HG03439 (cell line): ENCODE measurements around the gene SLC35B3.
"Not testable (repeated sequence)": the region's sequence is repeated elsewhere in the genome, so short reads cannot be mapped to it uniquely, and the experiment has no call there.

Source experiments
- ATAC-seq: cut with Tn5 transposase; IDR thresholded peaks from one replicate; pipeline ENCODE4 v1.9.1; 2021; ENCODE audit warnings: mild to moderate bottlenecking, moderate library complexity; ENCODE audit not compliant: unreplicated experiment

SLC35B3 gene

GRCh38 chr6:8415280-8415679, 20.1 kb downstream of the SLC35B3 start:
- ATAC-seq, result no peak

DNA sequence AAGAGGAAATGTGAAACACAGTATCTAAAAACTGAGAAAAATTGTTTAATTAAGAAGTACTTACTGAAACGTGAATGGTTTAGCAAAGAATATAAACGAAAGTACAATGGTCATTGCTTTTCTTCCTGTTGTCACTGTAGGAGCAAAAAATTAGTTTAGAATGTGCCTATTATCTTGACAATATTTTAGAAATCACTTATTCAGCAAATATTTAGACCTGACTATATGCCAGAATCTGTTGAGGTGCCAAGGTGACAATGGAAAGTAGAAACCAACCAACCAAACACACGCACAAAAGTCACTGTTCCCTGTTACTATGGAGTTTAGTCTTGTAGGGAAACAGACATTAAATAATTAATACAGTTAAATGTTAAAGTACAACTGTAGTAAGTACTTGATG, 20.5 kb downstream of the SLC35B3 start:
- ATAC-seq, result no peak

GRCh38 chr6:8405946-8406345, 29.4 kb downstream of the SLC35B3 start:
- not testable (repeated sequence) for ATAC-seq

DNA sequence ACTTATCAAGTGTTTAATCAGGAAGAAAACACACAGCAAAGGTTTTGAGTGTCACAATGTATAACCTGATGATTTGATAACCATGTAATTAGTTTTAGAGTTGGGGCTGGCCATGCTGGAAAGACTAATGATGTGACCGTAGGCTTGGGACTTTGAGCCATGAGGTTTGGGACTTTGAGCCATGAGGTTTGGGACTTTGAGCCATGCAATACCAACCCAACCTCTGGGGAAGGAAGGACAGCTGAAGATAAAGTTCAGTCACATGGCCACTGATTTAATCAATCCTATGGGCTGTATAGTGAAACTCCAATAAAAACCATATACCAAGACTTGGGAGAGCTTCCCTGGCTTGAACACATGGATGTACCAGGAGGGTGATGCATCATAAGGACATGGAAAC, 32.8 kb downstream of the SLC35B3 start:
- no peak for ATAC-seq

DNA sequence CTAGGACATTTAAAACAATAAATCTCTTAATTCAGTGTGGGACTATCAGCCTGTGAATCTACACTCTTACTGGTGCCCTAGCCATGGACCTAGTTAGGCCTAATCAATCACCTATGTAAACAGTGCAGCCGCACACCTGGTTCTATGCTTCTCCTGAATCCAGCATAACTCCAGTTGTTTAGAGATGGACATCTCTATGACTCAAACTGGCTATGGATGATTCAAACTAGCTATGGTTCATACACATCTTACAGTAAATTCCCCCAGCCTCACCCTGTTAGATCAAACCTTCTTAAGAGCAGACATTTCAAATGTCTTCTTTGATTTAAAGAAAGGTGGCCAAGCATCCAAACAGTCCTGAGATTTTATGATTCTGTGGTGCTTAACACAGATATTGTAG, 34.7 kb downstream of the SLC35B3 start:
- no peak for ATAC-seq

DNA sequence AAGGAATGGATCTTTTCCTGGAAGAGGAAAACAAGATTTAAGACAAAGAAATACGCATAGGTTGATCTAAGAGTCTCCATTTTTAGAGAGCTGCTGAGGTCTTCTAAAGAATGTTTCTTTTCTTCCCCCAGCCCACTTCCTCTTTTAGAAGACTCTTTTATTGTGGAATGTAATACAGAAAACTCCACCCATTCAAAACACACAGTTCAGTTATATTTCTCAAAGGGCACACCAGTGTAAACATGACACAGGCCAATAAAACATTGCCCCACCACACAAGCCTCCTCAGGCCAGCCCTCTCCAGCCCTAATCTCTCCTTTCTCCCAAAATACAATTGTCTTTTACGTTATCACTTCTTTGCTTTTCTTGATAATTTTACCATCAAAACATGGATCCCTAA, 42.8 kb downstream of the SLC35B3 start:
- no peak for ATAC-seq

DNA sequence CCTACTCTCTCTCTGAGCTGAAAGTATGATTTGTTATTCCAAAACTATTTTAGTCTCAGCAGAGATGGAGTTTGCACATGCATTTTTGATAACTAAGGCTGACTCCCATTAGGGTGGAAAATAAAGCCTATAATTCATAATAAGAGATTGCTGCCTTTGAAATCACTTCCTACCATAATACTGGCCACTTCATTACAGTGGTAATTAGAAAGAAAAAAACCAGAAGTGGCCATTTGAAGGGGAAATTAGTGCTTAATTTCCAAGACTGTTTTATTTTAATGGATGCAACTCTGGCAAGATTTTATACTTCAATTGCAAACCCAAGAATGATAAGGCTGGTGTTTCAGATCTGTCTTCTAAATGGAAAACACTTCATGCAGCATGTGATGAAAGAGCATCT, 43.4 kb downstream of the SLC35B3 start:
- no peak for ATAC-seq

DNA sequence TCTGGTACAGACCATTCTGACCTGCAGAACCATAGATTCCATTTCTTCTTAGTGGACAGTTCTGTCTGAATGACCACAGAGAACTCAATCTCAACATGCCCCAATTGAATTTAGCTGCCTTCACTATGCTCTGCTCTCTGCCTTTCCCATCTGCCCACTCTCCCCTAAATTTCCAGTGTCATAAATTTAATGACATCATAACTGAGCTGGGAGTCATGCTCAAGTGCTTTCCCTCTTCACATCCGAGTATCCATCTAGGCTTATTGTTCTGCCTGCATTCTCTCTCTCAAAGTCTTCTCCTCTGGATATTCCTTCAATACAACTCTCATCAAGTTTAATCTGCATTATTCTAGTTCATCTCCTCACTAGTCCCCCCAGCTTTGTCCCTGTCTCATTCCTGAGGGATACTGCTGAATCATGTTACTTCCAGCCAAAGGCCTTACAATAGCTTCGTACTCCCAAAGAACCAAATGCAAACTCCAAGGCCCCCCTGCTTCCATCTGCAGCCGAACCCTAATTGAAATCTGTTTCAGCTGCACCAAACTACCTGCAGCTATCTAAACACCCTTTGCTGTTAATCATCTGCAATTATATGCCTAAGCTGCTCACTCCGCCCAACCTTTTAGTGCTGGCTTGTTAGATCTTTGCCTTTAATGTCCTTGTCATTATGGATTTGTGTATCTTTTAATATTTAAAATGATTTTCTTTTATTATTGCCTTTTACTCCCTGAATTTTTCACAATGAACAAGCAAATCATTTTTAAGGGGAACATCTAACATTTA, 46.1 kb downstream of the SLC35B3 start:
- no peak for ATAC-seq

GRCh38 chr6:8387942-8388437, 47.4 kb downstream of the SLC35B3 start:
- ATAC-seq, result no peak

DNA sequence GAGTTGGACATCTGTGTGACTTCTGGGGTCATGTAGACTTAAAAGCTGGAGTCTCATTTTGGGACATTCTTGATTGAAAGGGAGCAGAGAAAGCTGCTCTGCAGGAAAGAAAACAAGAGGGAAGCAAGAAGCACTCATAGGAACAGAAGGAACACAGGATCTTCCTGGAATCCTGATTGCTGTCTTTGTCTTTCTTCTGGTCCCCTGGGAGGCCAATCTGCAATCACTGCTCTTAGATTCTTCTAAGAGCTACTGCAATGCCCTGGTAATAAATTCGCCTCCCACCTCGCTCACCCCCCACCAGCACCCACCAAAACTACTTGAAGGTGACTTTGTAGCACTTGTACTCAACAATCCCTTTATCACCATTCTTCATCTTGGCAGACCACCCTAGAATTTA, 51.8 kb downstream of the SLC35B3 start:
- ATAC-seq, result no peak

GRCh38 chr6:8382434-8382833, 52.9 kb downstream of the SLC35B3 start:
- no peak for ATAC-seq

DNA sequence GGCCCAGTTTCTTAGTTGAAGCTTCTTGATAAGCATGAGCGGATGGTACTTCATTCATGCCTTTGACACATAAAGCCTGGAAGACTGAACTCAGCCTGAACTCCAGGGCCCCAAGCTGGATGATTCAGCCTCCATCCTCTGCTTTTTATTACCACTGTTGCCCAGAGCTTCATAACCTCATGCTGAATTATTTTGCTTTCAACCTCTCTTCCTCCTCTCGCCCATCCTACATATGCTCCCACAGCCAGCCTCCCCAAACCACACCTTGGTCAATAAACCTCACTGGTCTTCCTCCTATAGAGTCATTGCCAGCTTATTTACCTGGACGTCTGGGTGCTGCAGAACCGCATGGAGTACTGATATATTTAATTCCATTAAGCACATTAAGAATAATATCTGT, 59.4 kb downstream of the SLC35B3 start:
- no peak for ATAC-seq
